ENCODE data around the gene NDUFA9. TPM values are rescaled to one million over a fixed set of nuclear protein-coding genes. Genes with fewer than 3 reads are reported as not detected.

NDUFA9 gene
- polyA plus RNA-seq, 2 of the 4 experiments (the other 2 are of a cell fraction), result 121 to 125 TPM

- ChIA-PET POLR2A (no interaction called here), CTCF (no interaction called here)
- H3K4me3 ChIP-seq, result no peak overlapping the region
- H3K4me2 ChIP-seq, result no peak overlapping the region
- no peaks in the 10 kb centered on the region for H3K9me3 ChIP-seq
- 87% methylated on average over 3 of the region's 3 CpGs for WGBS (ENCODE audit: missing lambda C conversion rate)
- ATAC-seq (no peak), FAIRE-seq (no peak), DNase-seq (ENCODE audit: low read depth in 1 of 2, low spot score in 1 of 2) (no peak)
- H3K27ac ChIP-seq, result no peak overlapping the region
- H3K4me1 ChIP-seq, result peaks cover 5% of the 10 kb centered on the region; the same call in 1 of the 3 replicates
- TF ChIP-seq HEYL (CRISPR knock-in tag; IDR thresholded peaks at IDR 0.05) (no peak), EP300 (IDR thresholded peaks at IDR 0.05) (no peak), MYC (IDR thresholded peaks at IDR 0.05; ENCODE audit: borderline replicate concordance, low read length) (no peak)
- TF ChIP-seq, protein P1, sequence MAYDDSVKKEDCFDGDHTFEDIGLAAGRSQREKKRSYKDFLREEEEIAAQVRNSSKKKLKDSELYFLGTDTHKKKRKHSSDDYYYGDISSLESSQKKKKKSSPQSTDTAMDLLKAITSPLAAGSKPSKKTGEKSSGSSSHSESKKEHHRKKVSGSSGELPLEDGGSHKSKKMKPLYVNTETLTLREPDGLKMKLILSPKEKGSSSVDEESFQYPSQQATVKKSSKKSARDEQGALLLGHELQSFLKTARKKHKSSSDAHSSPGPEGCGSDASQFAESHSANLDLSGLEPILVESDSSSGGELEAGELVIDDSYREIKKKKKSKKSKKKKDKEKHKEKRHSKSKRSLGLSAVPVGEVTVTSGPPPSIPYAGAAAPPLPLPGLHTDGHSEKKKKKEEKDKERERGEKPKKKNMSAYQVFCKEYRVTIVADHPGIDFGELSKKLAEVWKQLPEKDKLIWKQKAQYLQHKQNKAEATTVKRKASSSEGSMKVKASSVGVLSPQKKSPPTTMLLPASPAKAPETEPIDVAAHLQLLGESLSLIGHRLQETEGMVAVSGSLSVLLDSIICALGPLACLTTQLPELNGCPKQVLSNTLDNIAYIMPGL (CRISPR knock-in tag; IDR thresholded peaks at IDR 0.05; ENCODE audit: borderline replicate concordance), result no peak
These were observed 41.9 kb upstream of the NDUFA9 start for GRCh38 chr12:4607056-4607455.

GRCh38 chr12:4609071-4609470, 39.8 kb upstream of the NDUFA9 start:
- Histone ChIP-seq H3K9me3 (no peaks in the 10 kb centered on the region), H3K4me3 (no peak overlapping the region), H3K27ac (no peak overlapping the region), H3K4me2 (no peak overlapping the region), H3K4me1 (peaks cover 5% of the 10 kb centered on the region; the same call in 1 of the 3 replicates)
- TF ChIP-seq JUN (IDR thresholded peaks at IDR 0.05), result no peak
- TF ChIP-seq, protein P2, sequence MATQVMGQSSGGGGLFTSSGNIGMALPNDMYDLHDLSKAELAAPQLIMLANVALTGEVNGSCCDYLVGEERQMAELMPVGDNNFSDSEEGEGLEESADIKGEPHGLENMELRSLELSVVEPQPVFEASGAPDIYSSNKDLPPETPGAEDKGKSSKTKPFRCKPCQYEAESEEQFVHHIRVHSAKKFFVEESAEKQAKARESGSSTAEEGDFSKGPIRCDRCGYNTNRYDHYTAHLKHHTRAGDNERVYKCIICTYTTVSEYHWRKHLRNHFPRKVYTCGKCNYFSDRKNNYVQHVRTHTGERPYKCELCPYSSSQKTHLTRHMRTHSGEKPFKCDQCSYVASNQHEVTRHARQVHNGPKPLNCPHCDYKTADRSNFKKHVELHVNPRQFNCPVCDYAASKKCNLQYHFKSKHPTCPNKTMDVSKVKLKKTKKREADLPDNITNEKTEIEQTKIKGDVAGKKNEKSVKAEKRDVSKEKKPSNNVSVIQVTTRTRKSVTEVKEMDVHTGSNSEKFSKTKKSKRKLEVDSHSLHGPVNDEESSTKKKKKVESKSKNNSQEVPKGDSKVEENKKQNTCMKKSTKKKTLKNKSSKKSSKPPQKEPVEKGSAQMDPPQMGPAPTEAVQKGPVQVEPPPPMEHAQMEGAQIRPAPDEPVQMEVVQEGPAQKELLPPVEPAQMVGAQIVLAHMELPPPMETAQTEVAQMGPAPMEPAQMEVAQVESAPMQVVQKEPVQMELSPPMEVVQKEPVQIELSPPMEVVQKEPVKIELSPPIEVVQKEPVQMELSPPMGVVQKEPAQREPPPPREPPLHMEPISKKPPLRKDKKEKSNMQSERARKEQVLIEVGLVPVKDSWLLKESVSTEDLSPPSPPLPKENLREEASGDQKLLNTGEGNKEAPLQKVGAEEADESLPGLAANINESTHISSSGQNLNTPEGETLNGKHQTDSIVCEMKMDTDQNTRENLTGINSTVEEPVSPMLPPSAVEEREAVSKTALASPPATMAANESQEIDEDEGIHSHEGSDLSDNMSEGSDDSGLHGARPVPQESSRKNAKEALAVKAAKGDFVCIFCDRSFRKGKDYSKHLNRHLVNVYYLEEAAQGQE (IDR thresholded peaks at IDR 0.05), result no peak
- no peak for TF ChIP-seq NR3C1 (IDR thresholded peaks at IDR 0.05)
- TF ChIP-seq PHF8 (IDR thresholded peaks at IDR 0.05; ENCODE audit: borderline replicate concordance, low read depth), result no peak
- TF ChIP-seq, protein P1 (CRISPR knock-in tag; IDR thresholded peaks at IDR 0.05; ENCODE audit: borderline replicate concordance), result no peak
- no peak for TF ChIP-seq ZSCAN20 (CRISPR knock-in tag; IDR thresholded peaks at IDR 0.05)
- no peak for TF ChIP-seq RNF2 (IDR thresholded peaks at IDR 0.05; ENCODE audit: borderline replicate concordance, low read depth)
- no peak for DNase-seq (ENCODE audit: low read depth in 1 of 2, low spot score in 1 of 2)
- WGBS (ENCODE audit: missing lambda C conversion rate), result 90% methylated on average over 9 of the region's 9 CpGs
- ATAC-seq, result no peak
- ChIA-PET CTCF (no interaction called here), POLR2A (no interaction called here)
- no peak for FAIRE-seq

- ChIA-PET CTCF (interaction anchor here (0.7 to 2.0 kb wide), 4 partner anchors 25 to 248 kb away, joined by 3 to 8 read pairs (median 4); no protein-coding TSS in a partner anchor), POLR2A (no interaction called here)
- no peak overlapping the region for H3K4me2 ChIP-seq
- H3K4me1 ChIP-seq, result peaks cover 5% of the 10 kb centered on the region; the same call in 1 of the 3 replicates
- H3K27ac ChIP-seq, result no peak overlapping the region
- H3K4me3 ChIP-seq, result no peak overlapping the region
- 69% methylated on average over 4 of the region's 4 CpGs for WGBS (ENCODE audit: missing lambda C conversion rate)
- FAIRE-seq (no peak), DNase-seq (ENCODE audit: low read depth in 1 of 2, low spot score in 1 of 2) (no peak), ATAC-seq (no peak)
- no peaks in the 10 kb centered on the region for H3K9me3 ChIP-seq
- TF ChIP-seq FOXS1 (CRISPR knock-in tag; IDR thresholded peaks at IDR 0.05) (no peak), USF2 (IDR thresholded peaks at IDR 0.05) (no peak), CTCF (IDR thresholded peaks at IDR 0.05) (no peak), HOXB5 (CRISPR knock-in tag; IDR thresholded peaks at IDR 0.05) (no peak), RAD21 (conservative IDR thresholded peaks at IDR 0.05 in 1 of 2, IDR thresholded peaks at IDR 0.05 in 1 of 2) (no peak), EHMT2 (IDR thresholded peaks at IDR 0.05; ENCODE audit: low read depth) (no peak), JUN (IDR thresholded peaks at IDR 0.05) (no peak), CHD4 (IDR thresholded peaks at IDR 0.05; ENCODE audit: borderline replicate concordance) (no peak)
- TF ChIP-seq, protein P1 (CRISPR knock-in tag; IDR thresholded peaks at IDR 0.05; ENCODE audit: borderline replicate concordance), result no peak
- TF ChIP-seq, protein P3, sequence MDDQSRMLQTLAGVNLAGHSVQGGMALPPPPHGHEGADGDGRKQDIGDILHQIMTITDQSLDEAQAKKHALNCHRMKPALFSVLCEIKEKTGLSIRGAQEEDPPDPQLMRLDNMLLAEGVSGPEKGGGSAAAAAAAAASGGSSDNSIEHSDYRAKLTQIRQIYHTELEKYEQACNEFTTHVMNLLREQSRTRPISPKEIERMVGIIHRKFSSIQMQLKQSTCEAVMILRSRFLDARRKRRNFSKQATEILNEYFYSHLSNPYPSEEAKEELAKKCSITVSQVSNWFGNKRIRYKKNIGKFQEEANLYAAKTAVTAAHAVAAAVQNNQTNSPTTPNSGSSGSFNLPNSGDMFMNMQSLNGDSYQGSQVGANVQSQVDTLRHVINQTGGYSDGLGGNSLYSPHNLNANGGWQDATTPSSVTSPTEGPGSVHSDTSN (IDR thresholded peaks at IDR 0.05), result no peak
These were observed 38.4 kb upstream of the NDUFA9 start for GRCh38 chr12:4610481-4610880.
